ENCODE measurements around the gene FAM3C.

The FAM3C gene

GRCh38 chr7:121406461-121406860 is 10.4 kb upstream of the FAM3C start:
- no peak for DNase-seq
- no peak overlapping the region for H3K4me3 ChIP-seq
- H3K9me3 ChIP-seq = no peaks in the 10 kb centered on the region
- intact Hi-C loops (cut with DNase I; ENCODE audit: low total_unique reads) = no loop called here
- peaks cover 0 to 16% (median 0%) of the 10 kb centered on the region in 4 donors for H3K4me1 ChIP-seq
- H3K27ac ChIP-seq = no peak overlapping the region
- H3K36me3 ChIP-seq = no peaks in the 10 kb centered on the region
- no peak for TF ChIP-seq CTCF (IDR thresholded peaks at IDR 0.05)
- no peaks in the 10 kb centered on the region for H3K27me3 ChIP-seq

GRCh38 chr7:121404348-121404747 is 8.2 kb upstream of the FAM3C start:
- peaks cover 0 to 18% (median 0%) of the 10 kb centered on the region in 4 donors for H3K4me1 ChIP-seq
- H3K4me3 ChIP-seq = no peak overlapping the region
- no peak for DNase-seq
- no peaks in the 10 kb centered on the region for H3K27me3 ChIP-seq
- no peaks in the 10 kb centered on the region for H3K9me3 ChIP-seq
- intact Hi-C loops (cut with DNase I; ENCODE audit: low total_unique reads) = no loop called here
- H3K36me3 ChIP-seq = no peaks in the 10 kb centered on the region
- no peak overlapping the region for H3K27ac ChIP-seq
- TF ChIP-seq CTCF (IDR thresholded peaks at IDR 0.05) = no peak

- Histone ChIP-seq H3K27ac (peak overlapping the region in 1 of 2 donors; percentile 21), H3K27me3 (no peaks in the 10 kb centered on the region), H3K9me3 (no peaks in the 10 kb centered on the region), H3K4me1 (peaks cover 0 to 18% (median 0%) of the 10 kb centered on the region in 4 donors), H3K36me3 (no peaks in the 10 kb centered on the region), H3K4me3 (no peak overlapping the region)
- no peak for DNase-seq
- intact Hi-C loops (cut with DNase I; ENCODE audit: low total_unique reads) = no loop called here
- TF ChIP-seq CTCF (IDR thresholded peaks at IDR 0.05) = no peak
Observed at GRCh38 chr7:121402701-121403100, 6.6 kb upstream of the FAM3C start.

- H3K27ac ChIP-seq = peak overlapping the region in 1 of 2 donors; percentile 13
- H3K27me3 ChIP-seq = no peaks in the 10 kb centered on the region
- no peaks in the 10 kb centered on the region for H3K36me3 ChIP-seq
- no peak overlapping the region for H3K4me3 ChIP-seq
- intact Hi-C loops (cut with DNase I; ENCODE audit: low total_unique reads) = no loop called here
- no peaks in the 10 kb centered on the region for H3K9me3 ChIP-seq
- TF ChIP-seq CTCF (IDR thresholded peaks at IDR 0.05) = no peak
- no peak for DNase-seq
- H3K4me1 ChIP-seq = peaks cover 0 to 18% (median under 1%) of the 10 kb centered on the region in 4 donors
Observed at GRCh38 chr7:121401896-121402295, 5.8 kb upstream of the FAM3C start.

- no peaks in the 10 kb centered on the region for H3K36me3 ChIP-seq
- intact Hi-C loops (cut with DNase I; ENCODE audit: low total_unique reads) = no loop called here
- H3K4me1 ChIP-seq = peaks cover 0 to 30% (median 11%) of the 10 kb centered on the region in 4 donors
- no peak for DNase-seq
- no peaks in the 10 kb centered on the region for H3K27me3 ChIP-seq
- H3K9me3 ChIP-seq = no peaks in the 10 kb centered on the region
- no peak overlapping the region for H3K27ac ChIP-seq
- TF ChIP-seq CTCF (IDR thresholded peaks at IDR 0.05) = no peak
- no peak overlapping the region for H3K4me3 ChIP-seq
Observed at GRCh38 chr7:121398246-121398645, 2.1 kb upstream of the FAM3C start.

- H3K4me1 ChIP-seq = peaks cover 0 to 28% (median 11%) of the 10 kb centered on the region in 4 donors
- no peaks in the 10 kb centered on the region for H3K9me3 ChIP-seq
- H3K36me3 ChIP-seq = no peaks in the 10 kb centered on the region
- intact Hi-C loops (cut with DNase I; ENCODE audit: low total_unique reads) = no loop called here
- TF ChIP-seq CTCF (IDR thresholded peaks at IDR 0.05) = no peak
- DNase-seq = no peak
- no peak overlapping the region for H3K4me3 ChIP-seq
- no peak overlapping the region for H3K27ac ChIP-seq
- no peaks in the 10 kb centered on the region for H3K27me3 ChIP-seq
Observed at GRCh38 chr7:121397822-121398221, 1.7 kb upstream of the FAM3C start.

All from tibial artery (tissue), 4 donors.